GM18498 (cell line): ENCODE measurements around the gene MAOB.

ENCODE experiments used
- ATAC-seq: cut with Tn5 transposase; IDR thresholded peaks from one replicate; pipeline ENCODE4 v1.9.1; 2021; ENCODE audit warnings: mild to moderate bottlenecking, moderate library complexity; ENCODE audit not compliant: unreplicated experiment

MAOB gene

DNA sequence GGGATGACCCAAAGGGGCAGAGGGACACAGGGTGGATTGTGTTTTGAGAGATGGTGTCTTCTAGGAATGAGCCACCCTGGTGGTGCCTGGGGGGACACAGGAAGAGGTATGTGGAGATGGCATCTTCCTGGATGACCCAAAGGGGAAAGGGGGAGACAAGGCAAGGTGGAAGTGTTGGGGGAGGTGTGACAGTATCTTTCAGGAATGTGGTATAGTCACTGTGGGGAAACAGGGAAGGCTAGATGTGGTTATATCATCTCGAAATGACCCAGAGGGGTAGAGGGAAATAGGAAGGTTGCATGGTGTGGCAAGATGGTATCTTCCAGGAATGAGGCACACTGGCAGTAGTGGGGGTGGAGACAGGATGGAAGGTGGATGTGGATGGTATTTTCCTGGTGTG is 163.3 kb downstream of the MAOB start:
- ATAC-seq: no peak

DNA sequence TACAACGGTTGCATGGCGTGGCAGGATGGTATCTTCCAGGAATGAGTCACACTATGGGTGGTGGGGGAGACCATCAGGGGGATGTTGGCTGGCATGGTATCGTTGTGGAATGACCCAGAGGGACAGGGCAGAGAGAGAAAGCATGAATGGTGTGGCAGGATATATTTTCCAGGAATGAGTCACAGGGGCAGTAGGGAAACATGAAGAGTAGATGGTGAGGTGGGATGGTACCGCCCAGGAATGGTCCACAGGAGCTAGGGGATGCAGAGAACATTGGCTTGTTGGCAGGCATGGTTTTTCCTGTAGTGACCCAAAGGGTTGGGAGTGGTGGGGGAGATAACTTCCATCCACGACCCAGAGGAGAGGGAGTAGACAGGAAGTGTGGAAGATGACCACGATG is 163.7 kb downstream of the MAOB start:
- no peak for ATAC-seq

DNA sequence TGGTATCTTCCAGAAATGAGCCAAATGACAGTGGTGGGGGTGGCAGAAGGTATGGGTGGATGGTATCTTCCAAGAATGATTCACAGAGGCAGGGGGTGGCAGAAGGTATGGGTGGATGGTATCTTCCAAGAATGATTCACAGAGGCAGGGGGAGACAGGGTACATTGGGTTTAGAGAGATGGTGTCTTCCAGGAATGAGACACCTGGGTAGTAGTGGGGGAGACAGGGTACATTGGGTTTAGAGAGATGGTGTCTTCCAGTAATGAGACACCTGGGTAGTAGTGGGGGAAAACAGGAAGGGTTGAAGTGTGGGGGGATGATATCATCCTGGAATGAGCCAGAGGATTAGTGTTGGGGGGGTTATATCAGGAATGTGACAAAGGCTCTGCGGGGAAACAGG is 164.2 kb downstream of the MAOB start:
- ATAC-seq: no peak

- ATAC-seq: no peak
These were observed 165.1 kb downstream of the MAOB start for GRCh38 chrX:43717161-43717560.

DNA sequence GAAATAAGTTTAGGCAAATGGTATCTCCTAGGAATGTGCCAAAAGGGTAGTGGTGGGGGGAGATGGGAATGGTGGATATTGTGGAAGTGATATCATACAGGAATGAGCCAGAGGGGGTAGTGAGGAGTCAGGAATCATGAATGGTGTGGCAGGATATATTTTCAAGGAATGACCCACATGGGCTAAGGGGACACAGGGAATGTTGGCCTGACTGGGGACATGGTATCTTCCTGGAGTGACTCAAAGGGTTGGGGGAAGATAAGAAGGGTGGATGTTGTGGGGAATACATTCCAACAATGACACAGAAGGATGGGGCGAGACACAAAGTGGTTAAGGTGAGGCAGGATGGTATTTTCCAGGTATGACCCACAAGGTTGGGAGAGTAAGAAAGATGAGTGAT is 165.6 kb downstream of the MAOB start:
- ATAC-seq: no peak
